Caco-2 (cell line): ENCODE measurements around the gene CACNA1C. TPM values are rescaled to one million over a fixed set of nuclear protein-coding genes. Genes with fewer than 3 reads are reported as not detected.

Source experiments
- BruUV-seq: library from RNA; stranded (reverse); fragments of 400-500 nt; replicated peaks from 2 replicates; lab custom pipeline; 2021; lab: Mats Ljungman, UMichigan
- CTCF ChIA-PET: fragments of 300-600 bp; sonication (Branson Sonifier 250); formaldehyde crosslinking; loops from one replicate; lab custom pipeline; 2022; ENCODE audit warnings: antibody characterized with exemption; lab: Charles Lee
- POLR2A ChIA-PET: fragments of 300-600 bp; sonication (Branson Sonifier 250); formaldehyde crosslinking; loops from one replicate; lab custom pipeline; 2022; ENCODE audit warnings: antibody characterized with exemption; lab: Charles Lee
- DNase-seq, 2 experiments: peaks; one replicate each; pipeline versions ENCODE4 v3.0.0 to v3.0.0-alpha.2; 2020 to 2022
- H3K27me3 ChIP-seq: replicated peaks from 2 replicates; pipeline ENCODE4 v1.6.0; 2011; ENCODE audit warnings: low read length; ENCODE audit not compliant: control insufficient read depth, insufficient read depth
- H3K36me3 ChIP-seq: 2 replicates; pipeline ENCODE4 v1.5.1; 2011; ENCODE audit warnings: low read length; ENCODE audit not compliant: control insufficient read depth, insufficient read depth
- H3K4me1 ChIP-seq: fragments of 250-450 bp; sonication (Bioruptor Pico); 2 replicates; pipeline ENCODE4 v1.5.1; 2020; ENCODE audit warnings: mild to moderate bottlenecking
- H3K4me3 ChIP-seq: 2 replicates; pipeline ENCODE4 v1.5.1; 2011; ENCODE audit warnings: low read depth, mild to moderate bottlenecking, control low read depth, low read length
- H3K9me3 ChIP-seq: fragments of 250-450 bp; sonication (Bioruptor Pico); 2 replicates; pipeline ENCODE4 v1.5.1; 2020; ENCODE audit warnings: mild to moderate bottlenecking, moderate library complexity
- H3K27ac Mint-ChIP-seq: one replicate; pipeline ENCODE4 v1.8.0; 2022; ENCODE audit warnings: mixed read lengths; ENCODE audit not compliant: unreplicated experiment
- H3K27me3 Mint-ChIP-seq: one replicate; pipeline ENCODE4 v1.8.0; 2022; ENCODE audit warnings: mixed read lengths; ENCODE audit not compliant: insufficient read depth, unreplicated experiment
- H3K36me3 Mint-ChIP-seq: one replicate; pipeline ENCODE4 v1.8.0; 2022; ENCODE audit warnings: mild to moderate bottlenecking, mixed read lengths; ENCODE audit not compliant: insufficient read depth, unreplicated experiment
- H3K4me1 Mint-ChIP-seq: one replicate; pipeline ENCODE4 v1.8.0; 2022; ENCODE audit warnings: low read depth, mixed read lengths; ENCODE audit not compliant: unreplicated experiment
- H3K4me3 Mint-ChIP-seq: one replicate; pipeline ENCODE4 v1.8.0; 2022; ENCODE audit warnings: mild to moderate bottlenecking, moderate library complexity, mixed read lengths; ENCODE audit not compliant: unreplicated experiment
- H3K9me3 Mint-ChIP-seq: one replicate; pipeline ENCODE4 v1.8.0; 2022; ENCODE audit warnings: mixed read lengths; ENCODE audit not compliant: unreplicated experiment
- intact Hi-C: fragments of 100-400 bp; cut with micrococcal nuclease; formaldehyde crosslinking; loops from one replicate; pipeline ENCODE4 v1.10.0; 2022; ENCODE audit not compliant: unreplicated experiment
- total RNA-seq: library from RNA; stranded (reverse); gene quantifications from 2 replicates; pipeline ENCODE4 v1.2.3, GENCODE V29; 2022
- TF ChIP-seq, protein P1 (sequence below), 2 experiments: fragments of 200-600 bp in 1 of 2; IDR thresholded peaks; 1 replicate in 1 of 2; 2 replicates in 1 of 2; pipeline versions ENCODE4 v1.5.1 to v1.8.0; 2011 to 2022; ENCODE audit warnings: antibody characterized with exemption in 1 of 2, control low read depth in 1 of 2, inconsistent platforms in 1 of 2, low read depth in 1 of 2, low read length in 1 of 2, mild to moderate bottlenecking in 1 of 2, moderate library complexity in 1 of 2; ENCODE audit not compliant: insufficient read depth in 1 of 2, severe bottlenecking in 1 of 2, unreplicated experiment in 1 of 2

Gene CACNA1C
- total RNA-seq, 1 experiment from 2014 or later = not detected

DNA sequence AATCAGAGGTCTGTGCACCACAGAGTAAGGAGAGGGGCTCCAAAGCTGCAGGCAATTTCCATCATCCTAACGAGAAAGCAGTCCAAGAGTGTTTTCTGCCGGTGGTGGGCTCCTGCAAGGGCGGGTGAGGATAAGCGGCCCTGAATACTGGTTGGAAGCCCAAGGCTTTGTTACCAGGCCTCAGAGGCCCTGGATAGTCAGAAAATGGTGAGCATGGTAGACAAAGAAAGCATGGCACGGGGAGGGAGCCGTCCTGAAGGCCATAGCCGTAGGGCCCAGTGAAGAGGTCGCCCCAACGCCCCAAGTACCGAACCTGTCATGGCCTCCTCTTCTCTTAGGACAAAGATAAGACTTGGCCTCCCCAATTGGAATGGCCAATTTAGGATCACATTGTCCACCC lies 435.3 kb downstream of the CACNA1C start:
- H3K27me3 Mint-ChIP-seq = peaks cover 26% of the 10 kb centered on the region
- TF ChIP-seq, protein P1, sequence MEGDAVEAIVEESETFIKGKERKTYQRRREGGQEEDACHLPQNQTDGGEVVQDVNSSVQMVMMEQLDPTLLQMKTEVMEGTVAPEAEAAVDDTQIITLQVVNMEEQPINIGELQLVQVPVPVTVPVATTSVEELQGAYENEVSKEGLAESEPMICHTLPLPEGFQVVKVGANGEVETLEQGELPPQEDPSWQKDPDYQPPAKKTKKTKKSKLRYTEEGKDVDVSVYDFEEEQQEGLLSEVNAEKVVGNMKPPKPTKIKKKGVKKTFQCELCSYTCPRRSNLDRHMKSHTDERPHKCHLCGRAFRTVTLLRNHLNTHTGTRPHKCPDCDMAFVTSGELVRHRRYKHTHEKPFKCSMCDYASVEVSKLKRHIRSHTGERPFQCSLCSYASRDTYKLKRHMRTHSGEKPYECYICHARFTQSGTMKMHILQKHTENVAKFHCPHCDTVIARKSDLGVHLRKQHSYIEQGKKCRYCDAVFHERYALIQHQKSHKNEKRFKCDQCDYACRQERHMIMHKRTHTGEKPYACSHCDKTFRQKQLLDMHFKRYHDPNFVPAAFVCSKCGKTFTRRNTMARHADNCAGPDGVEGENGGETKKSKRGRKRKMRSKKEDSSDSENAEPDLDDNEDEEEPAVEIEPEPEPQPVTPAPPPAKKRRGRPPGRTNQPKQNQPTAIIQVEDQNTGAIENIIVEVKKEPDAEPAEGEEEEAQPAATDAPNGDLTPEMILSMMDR (IDR thresholded peaks at IDR 0.05; ENCODE audit: insufficient read depth in 1 of 2, low read depth in 1 of 2, low read length in 1 of 2, severe bottlenecking in 1 of 2, unreplicated experiment in 1 of 2) = no peak
- no peak overlapping the region for H3K27ac Mint-ChIP-seq
- no peak for DNase-seq
- Histone ChIP-seq H3K27me3 (peaks cover 3% of the 10 kb centered on the region; the same call in 1 of the 2 replicates), H3K4me3 (no peak overlapping the region), H3K9me3 (no peaks in the 10 kb centered on the region), H3K36me3 (no peaks in the 10 kb centered on the region), H3K4me1 (no peaks in the 10 kb centered on the region)
- CTCF ChIA-PET = no interaction called here
- POLR2A ChIA-PET = no interaction called here
- intact Hi-C loops = no loop called here
- no peaks in the 10 kb centered on the region for H3K4me1 Mint-ChIP-seq
- BruUV-seq = no TSS peak
- no peaks in the 10 kb centered on the region for H3K36me3 Mint-ChIP-seq
- H3K9me3 Mint-ChIP-seq = no peaks in the 10 kb centered on the region
- H3K4me3 Mint-ChIP-seq = no peak overlapping the region

DNA sequence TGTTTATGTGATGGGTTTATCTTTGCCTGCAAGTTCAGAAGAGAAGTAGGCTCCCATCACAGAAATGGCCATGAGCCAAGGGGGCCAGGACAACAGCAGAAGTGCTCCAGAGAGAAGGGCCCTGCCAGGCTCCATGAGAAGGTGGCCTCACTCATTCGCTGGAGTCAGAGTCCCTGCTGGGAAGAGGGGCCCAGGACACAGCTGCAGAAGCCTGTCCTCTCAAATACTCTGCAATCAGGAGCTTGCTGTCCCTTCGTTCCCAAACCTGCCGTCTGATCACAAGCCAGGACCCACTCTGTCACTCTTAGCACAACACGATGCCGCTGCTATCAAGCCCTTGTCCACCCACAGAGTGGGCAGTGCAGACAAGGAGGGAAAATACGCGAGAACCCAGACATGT lies 435.8 kb downstream of the CACNA1C start:
- Histone ChIP-seq H3K36me3 (no peaks in the 10 kb centered on the region), H3K4me3 (no peak overlapping the region), H3K4me1 (no peaks in the 10 kb centered on the region), H3K27me3 (peaks cover 2% of the 10 kb centered on the region; the same call in 1 of the 2 replicates), H3K9me3 (no peaks in the 10 kb centered on the region)
- H3K27me3 Mint-ChIP-seq = peaks cover 29% of the 10 kb centered on the region
- no peaks in the 10 kb centered on the region for H3K9me3 Mint-ChIP-seq
- ChIA-PET POLR2A (no interaction called here), CTCF (no interaction called here)
- intact Hi-C loops = no loop called here
- BruUV-seq = no TSS peak
- H3K4me3 Mint-ChIP-seq = no peak overlapping the region
- no peaks in the 10 kb centered on the region for H3K36me3 Mint-ChIP-seq
- TF ChIP-seq, protein P1 (IDR thresholded peaks at IDR 0.05; ENCODE audit: insufficient read depth in 1 of 2, low read depth in 1 of 2, low read length in 1 of 2, severe bottlenecking in 1 of 2, unreplicated experiment in 1 of 2) = no peak
- no peak for DNase-seq
- H3K4me1 Mint-ChIP-seq = no peaks in the 10 kb centered on the region
- H3K27ac Mint-ChIP-seq = no peak overlapping the region

DNA sequence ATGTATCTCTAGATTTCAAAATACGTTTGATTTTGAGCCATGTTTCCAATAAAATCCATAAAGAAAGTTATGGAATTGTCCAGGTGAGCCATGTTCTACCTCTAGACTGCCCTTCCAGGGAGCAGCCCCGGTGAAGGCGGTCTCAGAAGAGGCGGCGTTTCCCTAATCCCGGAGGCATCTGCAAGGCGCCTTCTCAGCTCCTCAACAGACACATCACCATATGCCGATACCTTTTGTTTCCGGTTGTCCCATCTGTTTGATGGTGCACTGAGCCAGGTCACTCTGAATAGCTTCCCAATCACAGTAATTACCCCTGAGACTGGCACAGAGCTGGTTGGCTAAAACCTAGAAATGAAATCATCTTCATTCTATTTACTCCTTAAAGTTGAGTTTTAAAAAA lies 436.5 kb downstream of the CACNA1C start:
- Mint-ChIP-seq H3K36me3 (no peaks in the 10 kb centered on the region), H3K27ac (no peak overlapping the region), H3K27me3 (peaks cover 26% of the 10 kb centered on the region), H3K4me3 (no peak overlapping the region), H3K9me3 (no peaks in the 10 kb centered on the region), H3K4me1 (no peaks in the 10 kb centered on the region)
- Histone ChIP-seq H3K4me1 (no peaks in the 10 kb centered on the region), H3K9me3 (no peaks in the 10 kb centered on the region), H3K4me3 (no peak overlapping the region), H3K36me3 (no peaks in the 10 kb centered on the region), H3K27me3 (peaks cover 1% of the 10 kb centered on the region; the same call in 1 of the 2 replicates)
- intact Hi-C loops = no loop called here
- TF ChIP-seq, protein P1 (IDR thresholded peaks at IDR 0.05; ENCODE audit: insufficient read depth in 1 of 2, low read depth in 1 of 2, low read length in 1 of 2, severe bottlenecking in 1 of 2, unreplicated experiment in 1 of 2) = no peak
- ChIA-PET CTCF (no interaction called here), POLR2A (no interaction called here)
- BruUV-seq = no TSS peak
- no peak for DNase-seq
